Panc1 (cell line): ENCODE measurements around the gene CCDC12.

ENCODE experiments used
- CTCF ChIP-seq: fragments of 450-650 bp; IDR thresholded peaks from 2 replicates; pipeline ENCODE4 v1.5.1; 2017; ENCODE audit warnings: mild to moderate bottlenecking
- POLR2AphosphoS5 ChIP-seq: IDR thresholded peaks from 2 replicates; pipeline ENCODE4 v1.6.1; 2012; ENCODE audit warnings: mild to moderate bottlenecking, low read depth, low read length, moderate library complexity
- REST ChIP-seq, 2 experiments: IDR thresholded peaks; 2 replicates each; pipeline ENCODE4 v1.6.1; 2011 to 2012; ENCODE audit warnings: low read depth in 2 of 2, control low read depth in 1 of 2, low read length in 1 of 2, mild to moderate bottlenecking in 1 of 2, moderate library complexity in 1 of 2; ENCODE audit not compliant: insufficient read depth in 1 of 2
- TCF7L2 ChIP-seq: IDR thresholded peaks from 2 replicates; pipeline ENCODE4 v1.6.1; 2011; ENCODE audit warnings: mild to moderate bottlenecking, low read depth, low read length, inconsistent platforms

GRCh38 chr3:46923559-46924350, 52.8 kb downstream of the CCDC12 start:
- TF ChIP-seq CTCF (peak; percentile 78), POLR2AphosphoS5 (no peak), REST (IDR thresholded peaks at IDR 0.05; ENCODE audit: insufficient read depth in 1 of 2, low read depth in 2 of 2, low read length in 1 of 2) (no peak), TCF7L2 (no peak)
